ENCODE data around the gene SLC38A10.

Gene SLC38A10

GRCh38 chr17:81219476-81220180 lies 75.5 kb downstream of the SLC38A10 start:
- no peaks in the 10 kb centered on the region for H3K27me3 ChIP-seq (ENCODE audit: control insufficient read depth, low read length)
- H3K4me1 ChIP-seq (ENCODE audit: control insufficient read depth, low read length): peaks cover 18% of the 10 kb centered on the region
- H3K4me2 ChIP-seq (ENCODE audit: low read length): no peak overlapping the region
- no peak overlapping the region for H3K27ac ChIP-seq (ENCODE audit: low read depth, low read length)
- TF ChIP-seq CTCF (IDR thresholded peaks at IDR 0.05; ENCODE audit: low read depth, low read length, poor library complexity, severe bottlenecking) (no peak), EZH2phosphoT487 (IDR thresholded peaks at IDR 0.05; ENCODE audit: borderline replicate concordance, low read length) (no peak)
- no peaks in the 10 kb centered on the region for H3K9me2 ChIP-seq (replicated peaks; ENCODE audit: control insufficient read depth, low read length)
- H3K36me3 ChIP-seq (ENCODE audit: control insufficient read depth, low read length): no peaks in the 10 kb centered on the region
- H4K20me1 ChIP-seq (ENCODE audit: control insufficient read depth, insufficient read depth, low read depth, low read length): no peaks in the 10 kb centered on the region
- peaks cover 12% of the 10 kb centered on the region for H3K79me2 ChIP-seq (ENCODE audit: control insufficient read depth, low read length)
- no peak overlapping the region for H3K4me3 ChIP-seq (ENCODE audit: low read length)
- no peaks in the 10 kb centered on the region for H3F3A ChIP-seq (ENCODE audit: control insufficient read depth, insufficient read depth)
- H3K9me3 ChIP-seq (ENCODE audit: control insufficient read depth, insufficient read depth, low read length): no peaks in the 10 kb centered on the region

GRCh38 chr17:81218991-81219390 lies 76.1 kb downstream of the SLC38A10 start:
- H3K4me1 ChIP-seq (ENCODE audit: control insufficient read depth, low read length): peaks cover 18% of the 10 kb centered on the region
- H3K4me2 ChIP-seq (ENCODE audit: low read length): no peak overlapping the region
- H3K4me3 ChIP-seq (ENCODE audit: low read length): no peak overlapping the region
- H3F3A ChIP-seq (ENCODE audit: control insufficient read depth, insufficient read depth): no peaks in the 10 kb centered on the region
- H3K36me3 ChIP-seq (ENCODE audit: control insufficient read depth, low read length): no peaks in the 10 kb centered on the region
- no peak overlapping the region for H3K27ac ChIP-seq (ENCODE audit: low read depth, low read length)
- TF ChIP-seq EZH2phosphoT487 (IDR thresholded peaks at IDR 0.05; ENCODE audit: borderline replicate concordance, low read length) (no peak), CTCF (IDR thresholded peaks at IDR 0.05; ENCODE audit: low read depth, low read length, poor library complexity, severe bottlenecking) (no peak)
- H3K9me2 ChIP-seq (replicated peaks; ENCODE audit: control insufficient read depth, low read length): no peaks in the 10 kb centered on the region
- no peaks in the 10 kb centered on the region for H3K9me3 ChIP-seq (ENCODE audit: control insufficient read depth, insufficient read depth, low read length)
- peaks cover 12% of the 10 kb centered on the region for H3K79me2 ChIP-seq (ENCODE audit: control insufficient read depth, low read length)
- no peaks in the 10 kb centered on the region for H3K27me3 ChIP-seq (ENCODE audit: control insufficient read depth, low read length)
- no peaks in the 10 kb centered on the region for H4K20me1 ChIP-seq (ENCODE audit: control insufficient read depth, insufficient read depth, low read depth, low read length)

- H3K9me3 ChIP-seq (ENCODE audit: control insufficient read depth, insufficient read depth, low read length): no peaks in the 10 kb centered on the region
- no peaks in the 10 kb centered on the region for H3K36me3 ChIP-seq (ENCODE audit: control insufficient read depth, low read length)
- H4K20me1 ChIP-seq (ENCODE audit: control insufficient read depth, insufficient read depth, low read depth, low read length): no peaks in the 10 kb centered on the region
- H3K79me2 ChIP-seq (ENCODE audit: control insufficient read depth, low read length): peaks cover 12% of the 10 kb centered on the region
- H3K4me1 ChIP-seq (ENCODE audit: control insufficient read depth, low read length): peaks cover 16% of the 10 kb centered on the region
- no peak overlapping the region for H3K4me2 ChIP-seq (ENCODE audit: low read length)
- H3K27me3 ChIP-seq (ENCODE audit: control insufficient read depth, low read length): no peaks in the 10 kb centered on the region
- H3K4me3 ChIP-seq (ENCODE audit: low read length): no peak overlapping the region
- H3F3A ChIP-seq (ENCODE audit: control insufficient read depth, insufficient read depth): no peaks in the 10 kb centered on the region
- no peak overlapping the region for H3K27ac ChIP-seq (ENCODE audit: low read depth, low read length)
- no peak for TF ChIP-seq CTCF (IDR thresholded peaks at IDR 0.05; ENCODE audit: low read depth, low read length, poor library complexity, severe bottlenecking)
- no peaks in the 10 kb centered on the region for H3K9me2 ChIP-seq (replicated peaks; ENCODE audit: control insufficient read depth, low read length)
These were observed 76.6 kb downstream of the SLC38A10 start for GRCh38 chr17:81218459-81218858.
